HepG2 (cell line): ENCODE measurements around the gene ACTR6. TPM values are rescaled to one million over a fixed set of nuclear protein-coding genes. Genes with fewer than 3 reads are reported as not detected.

Source experiments
- KMT2B ChIP-seq: IDR thresholded peaks from 2 replicates; pipeline ENCODE4 v1.6.1; 2016; ENCODE audit warnings: missing genetic modification reagents, missing compliant biosample characterization
- POGZ ChIP-seq: sonication (generic); formaldehyde crosslinking; IDR thresholded peaks from 2 replicates; pipeline ENCODE4 v1.4.0; 2020; ENCODE audit warnings: mild to moderate bottlenecking, missing genetic modification reagents
- YEATS4 ChIP-seq: sonication (generic); formaldehyde crosslinking; IDR thresholded peaks from 2 replicates; pipeline ENCODE4 v1.4.0; 2020; ENCODE audit warnings: missing genetic modification reagents, borderline replicate concordance
- ZBTB21 ChIP-seq: sonication (generic); formaldehyde crosslinking; IDR thresholded peaks from 2 replicates; pipeline ENCODE4 v1.4.0; 2020; ENCODE audit warnings: missing genetic modification reagents
- ZFP36 ChIP-seq: fragments of 150-350 bp; IDR thresholded peaks from 2 replicates; pipeline ENCODE4 v1.6.1; 2018; ENCODE audit warnings: borderline replicate concordance, low read length, low read depth; ENCODE audit not compliant: partially characterized antibody
- ZFP82 ChIP-seq: sonication (generic); formaldehyde crosslinking; IDR thresholded peaks from 2 replicates; pipeline ENCODE4 v1.5.1; 2020; ENCODE audit warnings: mild to moderate bottlenecking, missing genetic modification reagents, borderline replicate concordance
- ZNF501 ChIP-seq: sonication (generic); formaldehyde crosslinking; IDR thresholded peaks from 2 replicates; pipeline ENCODE4 v1.5.1; 2020; ENCODE audit warnings: mild to moderate bottlenecking, moderate library complexity, missing genetic modification reagents
- ZNF709 ChIP-seq: sonication (generic); formaldehyde crosslinking; IDR thresholded peaks from 2 replicates; pipeline ENCODE4 v1.5.0; 2020; ENCODE audit warnings: mild to moderate bottlenecking, missing genetic modification reagents
- ZNF773 ChIP-seq: sonication (generic); formaldehyde crosslinking; IDR thresholded peaks from 2 replicates; pipeline ENCODE4 v1.4.0; 2020; ENCODE audit warnings: missing genetic modification reagents, borderline replicate concordance
- polyA plus RNA-seq, 8 experiments: library from polyadenylated mRNA; depleted of rRNA in 3 of 8; stranded (reverse) in 7 of 8; unstranded in 1 of 8; fragments of >200 nt; fragmentation: Illumina TruSeq in 4 of 8; extraction: Trizol in 4 of 8; gene quantifications; 2 replicates each; pipeline versions ENCODE4 v1.2.1 to v1.2.3, GENCODE V29; 2011 to 2016; ENCODE audit warnings: low read depth in 4 of 8, missing spikeins in 1 of 8, mixed read lengths in 1 of 8; ENCODE audit not compliant: insufficient read depth in 1 of 8
- total RNA-seq, 5 experiments: library from RNA; depleted of rRNA; stranded (reverse); fragments of >200 nt; fragmentation: Illumina TruSeq; extraction: Trizol; gene quantifications; 2 replicates each; pipeline ENCODE4 v1.2.3, GENCODE V29; 2016; ENCODE audit warnings: low read depth in 1 of 5
- TF ChIP-seq, protein P1 (sequence below): sonication (generic); formaldehyde crosslinking; IDR thresholded peaks from 2 replicates; pipeline ENCODE4 v1.5.0; 2020; ENCODE audit warnings: missing genetic modification reagents, mild to moderate bottlenecking, borderline replicate concordance
- TF ChIP-seq, protein P2 (sequence below): sonication (generic); formaldehyde crosslinking; IDR thresholded peaks from 2 replicates; pipeline ENCODE4 v1.5.0; 2020; ENCODE audit warnings: mild to moderate bottlenecking, missing genetic modification reagents, borderline replicate concordance
- TF ChIP-seq, protein P3 (sequence below): IDR thresholded peaks from 2 replicates; pipeline ENCODE4 v1.6.1; 2016; ENCODE audit warnings: missing biosample characterization, missing genetic modification reagents, low read depth
- TF ChIP-seq, protein P4 (sequence below): sonication (generic); formaldehyde crosslinking; IDR thresholded peaks from 2 replicates; pipeline ENCODE4 v1.9.0; 2022; ENCODE audit warnings: low read depth, missing genetic modification reagents
- TF ChIP-seq, protein P5 (sequence below): sonication (generic); formaldehyde crosslinking; IDR thresholded peaks from 2 replicates; pipeline ENCODE4 v1.4.0; 2020; ENCODE audit warnings: missing genetic modification reagents, borderline replicate concordance

The ACTR6 gene
- total and polyA plus RNA-seq, 2 of the 13 experiments (the other 11 are each of a cell fraction or from before 2014, with no cell fraction given), result 12.9 to 22.4 TPM

DNA sequence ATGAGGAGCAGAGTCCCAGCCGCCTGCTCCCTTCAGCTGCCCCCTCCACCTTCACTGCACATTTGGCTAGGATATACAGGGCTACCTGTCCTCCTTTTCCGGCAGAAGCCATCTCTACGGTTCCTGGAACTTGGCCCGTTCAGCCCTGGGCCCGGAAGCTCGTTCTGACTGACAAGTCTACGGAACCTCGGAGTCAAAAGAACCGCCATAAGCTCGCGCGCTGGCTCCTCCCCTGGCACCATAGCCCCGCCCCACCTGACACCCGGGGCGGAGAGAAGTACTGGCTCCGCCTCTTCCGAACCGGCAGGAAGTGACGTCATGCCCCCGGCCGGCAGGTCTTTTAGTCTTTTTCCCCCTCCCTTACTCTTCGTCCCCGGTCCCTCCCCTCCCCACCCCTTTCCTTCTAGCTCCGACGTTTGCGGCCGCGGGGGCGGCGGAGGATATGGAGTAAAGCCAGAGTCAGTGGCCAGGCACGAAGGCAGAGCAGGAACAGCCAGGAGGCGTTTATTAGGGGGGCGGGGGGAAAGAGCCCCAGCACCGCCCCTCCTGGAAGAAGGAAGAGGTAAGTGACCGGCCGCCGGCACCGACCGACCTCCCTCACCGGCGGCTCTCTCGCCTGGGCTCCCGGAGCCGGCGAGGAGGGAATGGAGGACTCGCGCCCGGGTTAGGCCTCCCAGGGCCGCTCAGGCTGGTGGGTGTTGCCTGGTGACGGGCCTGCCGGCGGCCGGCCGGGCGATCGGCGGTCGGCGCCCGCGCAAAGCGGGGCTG is 66.4 kb downstream of the ACTR6 start, which contains the start of the genes DEPDC4 and SCYL2 (continued):
- TF ChIP-seq, protein P1, sequence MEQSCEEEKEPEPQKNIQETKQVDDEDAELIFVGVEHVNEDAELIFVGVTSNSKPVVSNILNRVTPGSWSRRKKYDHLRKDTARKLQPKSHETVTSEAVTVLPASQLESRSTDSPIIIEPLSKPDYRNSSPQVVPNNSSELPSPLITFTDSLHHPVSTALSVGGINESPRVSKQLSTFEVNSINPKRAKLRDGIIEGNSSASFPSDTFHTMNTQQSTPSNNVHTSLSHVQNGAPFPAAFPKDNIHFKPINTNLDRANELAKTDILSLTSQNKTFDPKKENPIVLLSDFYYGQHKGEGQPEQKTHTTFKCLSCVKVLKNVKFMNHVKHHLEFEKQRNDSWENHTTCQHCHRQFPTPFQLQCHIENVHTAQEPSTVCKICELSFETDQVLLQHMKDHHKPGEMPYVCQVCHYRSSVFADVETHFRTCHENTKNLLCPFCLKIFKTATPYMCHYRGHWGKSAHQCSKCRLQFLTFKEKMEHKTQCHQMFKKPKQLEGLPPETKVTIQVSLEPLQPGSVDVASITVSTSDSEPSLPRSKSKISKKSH (CRISPR knock-in tag), result peak; percentile 51; the same call in 1 of the 2 replicates
- 0 out of 2 replicates have a peak, but pooled peaks have one; percentile 7 for TF ChIP-seq POGZ (CRISPR knock-in tag)
- no peak for TF ChIP-seq ZFP36
- TF ChIP-seq YEATS4, result peak; percentile 70
- TF ChIP-seq, protein P2, sequence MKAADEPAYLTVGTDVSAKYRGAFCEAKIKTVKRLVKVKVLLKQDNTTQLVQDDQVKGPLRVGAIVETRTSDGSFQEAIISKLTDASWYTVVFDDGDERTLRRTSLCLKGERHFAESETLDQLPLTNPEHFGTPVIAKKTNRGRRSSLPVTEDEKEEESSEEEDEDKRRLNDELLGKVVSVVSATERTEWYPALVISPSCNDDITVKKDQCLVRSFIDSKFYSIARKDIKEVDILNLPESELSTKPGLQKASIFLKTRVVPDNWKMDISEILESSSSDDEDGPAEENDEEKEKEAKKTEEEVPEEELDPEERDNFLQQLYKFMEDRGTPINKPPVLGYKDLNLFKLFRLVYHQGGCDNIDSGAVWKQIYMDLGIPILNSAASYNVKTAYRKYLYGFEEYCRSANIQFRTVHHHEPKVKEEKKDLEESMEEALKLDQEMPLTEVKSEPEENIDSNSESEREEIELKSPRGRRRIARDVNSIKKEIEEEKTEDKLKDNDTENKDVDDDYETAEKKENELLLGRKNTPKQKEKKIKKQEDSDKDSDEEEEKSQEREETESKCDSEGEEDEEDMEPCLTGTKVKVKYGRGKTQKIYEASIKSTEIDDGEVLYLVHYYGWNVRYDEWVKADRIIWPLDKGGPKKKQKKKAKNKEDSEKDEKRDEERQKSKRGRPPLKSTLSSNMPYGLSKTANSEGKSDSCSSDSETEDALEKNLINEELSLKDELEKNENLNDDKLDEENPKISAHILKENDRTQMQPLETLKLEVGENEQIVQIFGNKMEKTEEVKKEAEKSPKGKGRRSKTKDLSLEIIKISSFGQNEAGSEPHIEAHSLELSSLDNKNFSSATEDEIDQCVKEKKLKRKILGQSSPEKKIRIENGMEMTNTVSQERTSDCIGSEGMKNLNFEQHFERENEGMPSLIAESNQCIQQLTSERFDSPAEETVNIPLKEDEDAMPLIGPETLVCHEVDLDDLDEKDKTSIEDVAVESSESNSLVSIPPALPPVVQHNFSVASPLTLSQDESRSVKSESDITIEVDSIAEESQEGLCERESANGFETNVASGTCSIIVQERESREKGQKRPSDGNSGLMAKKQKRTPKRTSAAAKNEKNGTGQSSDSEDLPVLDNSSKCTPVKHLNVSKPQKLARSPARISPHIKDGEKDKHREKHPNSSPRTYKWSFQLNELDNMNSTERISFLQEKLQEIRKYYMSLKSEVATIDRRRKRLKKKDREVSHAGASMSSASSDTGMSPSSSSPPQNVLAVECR (CRISPR knock-in tag), result peak; percentile 91
- peak; percentile 79; the same call in 1 of the 2 replicates for TF ChIP-seq ZNF773
- peak; percentile 69; the same call in 1 of the 2 replicates for TF ChIP-seq ZNF709 (CRISPR knock-in tag)
- TF ChIP-seq ZFP82, result peak; percentile 51; the same call in 1 of the 2 replicates
- TF ChIP-seq, protein P3, sequence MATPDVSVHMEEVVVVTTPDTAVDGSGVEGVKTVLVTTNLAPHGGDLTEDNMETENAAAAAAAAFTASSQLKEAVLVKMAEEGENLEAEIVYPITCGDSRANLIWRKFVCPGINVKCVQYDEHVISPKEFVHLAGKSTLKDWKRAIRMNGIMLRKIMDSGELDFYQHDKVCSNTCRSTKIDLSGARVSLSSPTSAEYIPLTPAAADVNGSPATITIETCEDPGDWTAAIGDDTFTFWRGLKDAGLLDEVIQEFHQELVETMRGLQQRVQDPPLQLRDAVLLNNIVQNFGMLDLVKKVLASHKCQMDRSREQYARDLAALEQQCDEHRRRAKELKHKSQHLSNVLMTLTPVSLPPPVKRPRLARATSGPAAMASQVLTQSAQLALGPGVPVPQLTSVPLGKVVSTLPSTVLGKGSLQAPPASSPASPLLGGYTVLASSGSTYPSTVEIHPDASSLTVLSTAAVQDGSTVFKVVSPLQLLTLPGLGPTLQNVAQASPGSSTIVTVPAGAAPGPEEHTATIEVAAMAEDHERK, result no peak
- TF ChIP-seq, protein P4, sequence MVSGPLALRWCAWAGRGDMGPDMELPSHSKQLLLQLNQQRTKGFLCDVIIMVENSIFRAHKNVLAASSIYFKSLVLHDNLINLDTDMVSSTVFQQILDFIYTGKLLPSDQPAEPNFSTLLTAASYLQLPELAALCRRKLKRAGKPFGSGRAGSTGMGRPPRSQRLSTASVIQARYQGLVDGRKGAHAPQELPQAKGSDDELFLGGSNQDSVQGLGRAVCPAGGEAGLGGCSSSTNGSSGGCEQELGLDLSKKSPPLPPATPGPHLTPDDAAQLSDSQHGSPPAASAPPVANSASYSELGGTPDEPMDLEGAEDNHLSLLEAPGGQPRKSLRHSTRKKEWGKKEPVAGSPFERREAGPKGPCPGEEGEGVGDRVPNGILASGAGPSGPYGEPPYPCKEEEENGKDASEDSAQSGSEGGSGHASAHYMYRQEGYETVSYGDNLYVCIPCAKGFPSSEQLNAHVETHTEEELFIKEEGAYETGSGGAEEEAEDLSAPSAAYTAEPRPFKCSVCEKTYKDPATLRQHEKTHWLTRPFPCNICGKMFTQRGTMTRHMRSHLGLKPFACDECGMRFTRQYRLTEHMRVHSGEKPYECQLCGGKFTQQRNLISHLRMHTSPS (CRISPR knock-in tag), result peak; percentile 44; the same call in 1 of the 2 replicates
- TF ChIP-seq ZNF501 (CRISPR knock-in tag), result peak; percentile 50; the same call in 1 of the 2 replicates
- TF ChIP-seq, protein P5, sequence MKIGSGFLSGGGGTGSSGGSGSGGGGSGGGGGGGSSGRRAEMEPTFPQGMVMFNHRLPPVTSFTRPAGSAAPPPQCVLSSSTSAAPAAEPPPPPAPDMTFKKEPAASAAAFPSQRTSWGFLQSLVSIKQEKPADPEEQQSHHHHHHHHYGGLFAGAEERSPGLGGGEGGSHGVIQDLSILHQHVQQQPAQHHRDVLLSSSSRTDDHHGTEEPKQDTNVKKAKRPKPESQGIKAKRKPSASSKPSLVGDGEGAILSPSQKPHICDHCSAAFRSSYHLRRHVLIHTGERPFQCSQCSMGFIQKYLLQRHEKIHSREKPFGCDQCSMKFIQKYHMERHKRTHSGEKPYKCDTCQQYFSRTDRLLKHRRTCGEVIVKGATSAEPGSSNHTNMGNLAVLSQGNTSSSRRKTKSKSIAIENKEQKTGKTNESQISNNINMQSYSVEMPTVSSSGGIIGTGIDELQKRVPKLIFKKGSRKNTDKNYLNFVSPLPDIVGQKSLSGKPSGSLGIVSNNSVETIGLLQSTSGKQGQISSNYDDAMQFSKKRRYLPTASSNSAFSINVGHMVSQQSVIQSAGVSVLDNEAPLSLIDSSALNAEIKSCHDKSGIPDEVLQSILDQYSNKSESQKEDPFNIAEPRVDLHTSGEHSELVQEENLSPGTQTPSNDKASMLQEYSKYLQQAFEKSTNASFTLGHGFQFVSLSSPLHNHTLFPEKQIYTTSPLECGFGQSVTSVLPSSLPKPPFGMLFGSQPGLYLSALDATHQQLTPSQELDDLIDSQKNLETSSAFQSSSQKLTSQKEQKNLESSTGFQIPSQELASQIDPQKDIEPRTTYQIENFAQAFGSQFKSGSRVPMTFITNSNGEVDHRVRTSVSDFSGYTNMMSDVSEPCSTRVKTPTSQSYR (CRISPR knock-in tag), result no peak
- TF ChIP-seq KMT2B (CRISPR knock-in tag), result peak; percentile 72
- TF ChIP-seq ZBTB21, result no peak
